PFSK-1 (cell line): ENCODE data around the gene RSPH6A.

Source experiments
- FOXP2 ChIP-seq: optimal IDR thresholded peaks from 2 replicates; pipeline ENCODE3; 2011; ENCODE audit warnings: borderline replicate concordance, control low read depth, inconsistent platforms; ENCODE audit not compliant: insufficient read depth; ENCODE audit errors: extremely low read length, extremely low read depth
- POLR2AphosphoS5 ChIP-seq: IDR thresholded peaks from 2 replicates; pipeline ENCODE4 v1.6.1; 2012; ENCODE audit warnings: low read depth, mild to moderate bottlenecking, control low read depth, low read length, moderate library complexity
- SIN3A ChIP-seq: IDR thresholded peaks from 2 replicates; pipeline ENCODE4 v1.6.1; 2012; ENCODE audit warnings: mild to moderate bottlenecking, low read length, moderate library complexity, borderline replicate concordance; ENCODE audit not compliant: insufficient read depth
- TAF1 ChIP-seq: IDR thresholded peaks from 2 replicates; pipeline ENCODE4 v1.6.1; 2012; ENCODE audit warnings: low read length, control low read depth, borderline replicate concordance; ENCODE audit not compliant: insufficient read depth
- TF ChIP-seq, protein P1 (sequence below), 2 experiments: IDR thresholded peaks; 2 replicates each; pipeline versions ENCODE4 v1.6.1 to v1.8.0; 2011 to 2012; ENCODE audit warnings: low read depth in 2 of 2, low read length in 2 of 2, control low read depth in 1 of 2, inconsistent platforms in 1 of 2, mild to moderate bottlenecking in 1 of 2, moderate library complexity in 1 of 2; ENCODE audit not compliant: insufficient read depth in 1 of 2

DNA sequence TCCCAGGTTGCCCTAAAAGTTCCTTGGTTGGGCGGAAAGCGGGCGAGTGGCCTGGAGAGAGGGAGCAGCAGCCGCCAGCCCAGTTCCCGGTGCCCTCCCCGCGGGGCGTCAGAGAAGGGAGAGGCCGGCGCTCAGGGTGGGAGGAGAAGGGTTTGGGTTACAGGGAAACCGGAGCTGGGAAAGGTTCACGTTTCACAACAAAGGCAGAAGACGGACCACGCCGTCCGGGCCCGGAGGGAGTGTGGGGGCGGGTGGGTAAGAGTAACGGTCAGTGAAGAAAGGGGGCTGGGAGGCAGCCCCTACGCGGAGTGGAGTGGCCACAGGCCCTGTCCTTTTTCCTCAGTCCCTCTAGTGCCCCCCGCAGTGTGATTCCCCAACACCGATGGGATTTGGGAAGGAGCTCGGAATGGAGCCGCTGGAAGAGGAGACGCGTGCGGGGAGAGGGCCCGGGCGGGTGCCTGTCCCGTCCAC lies 47.7 kb downstream of the RSPH6A start:
- peak; percentile 66 for TF ChIP-seq POLR2AphosphoS5
- TF ChIP-seq SIN3A, result peak; percentile 86; the same call in 1 of the 2 replicates
- peak; percentile 33; the same call in 1 of the 2 replicates for TF ChIP-seq TAF1
- TF ChIP-seq, protein P1, sequence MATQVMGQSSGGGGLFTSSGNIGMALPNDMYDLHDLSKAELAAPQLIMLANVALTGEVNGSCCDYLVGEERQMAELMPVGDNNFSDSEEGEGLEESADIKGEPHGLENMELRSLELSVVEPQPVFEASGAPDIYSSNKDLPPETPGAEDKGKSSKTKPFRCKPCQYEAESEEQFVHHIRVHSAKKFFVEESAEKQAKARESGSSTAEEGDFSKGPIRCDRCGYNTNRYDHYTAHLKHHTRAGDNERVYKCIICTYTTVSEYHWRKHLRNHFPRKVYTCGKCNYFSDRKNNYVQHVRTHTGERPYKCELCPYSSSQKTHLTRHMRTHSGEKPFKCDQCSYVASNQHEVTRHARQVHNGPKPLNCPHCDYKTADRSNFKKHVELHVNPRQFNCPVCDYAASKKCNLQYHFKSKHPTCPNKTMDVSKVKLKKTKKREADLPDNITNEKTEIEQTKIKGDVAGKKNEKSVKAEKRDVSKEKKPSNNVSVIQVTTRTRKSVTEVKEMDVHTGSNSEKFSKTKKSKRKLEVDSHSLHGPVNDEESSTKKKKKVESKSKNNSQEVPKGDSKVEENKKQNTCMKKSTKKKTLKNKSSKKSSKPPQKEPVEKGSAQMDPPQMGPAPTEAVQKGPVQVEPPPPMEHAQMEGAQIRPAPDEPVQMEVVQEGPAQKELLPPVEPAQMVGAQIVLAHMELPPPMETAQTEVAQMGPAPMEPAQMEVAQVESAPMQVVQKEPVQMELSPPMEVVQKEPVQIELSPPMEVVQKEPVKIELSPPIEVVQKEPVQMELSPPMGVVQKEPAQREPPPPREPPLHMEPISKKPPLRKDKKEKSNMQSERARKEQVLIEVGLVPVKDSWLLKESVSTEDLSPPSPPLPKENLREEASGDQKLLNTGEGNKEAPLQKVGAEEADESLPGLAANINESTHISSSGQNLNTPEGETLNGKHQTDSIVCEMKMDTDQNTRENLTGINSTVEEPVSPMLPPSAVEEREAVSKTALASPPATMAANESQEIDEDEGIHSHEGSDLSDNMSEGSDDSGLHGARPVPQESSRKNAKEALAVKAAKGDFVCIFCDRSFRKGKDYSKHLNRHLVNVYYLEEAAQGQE (IDR thresholded peaks at IDR 0.05; ENCODE audit: insufficient read depth in 1 of 2, low read depth in 2 of 2, low read length in 2 of 2), result no peak
- TF ChIP-seq FOXP2, result no peak
